ENCODE measurements around the gene C16orf78. TPM values are rescaled to one million over a fixed set of nuclear protein-coding genes. Genes with fewer than 3 reads are reported as not detected.

Gene C16orf78
- total RNA-seq, 4 donors from 2014 or later, result not detected

- Histone ChIP-seq H3K27ac (no peak overlapping the region), H3K9me3 (no peaks in the 10 kb centered on the region), H3K4me1 (no peaks in the 10 kb centered on the region), H3K4me3 (no peak overlapping the region), H3K27me3 (no peaks in the 10 kb centered on the region), H3K36me3 (no peaks in the 10 kb centered on the region)
- in situ Hi-C loops (cut with MboI; ENCODE audit: low pct_ligation_motif_present in 1 of 4, low pct_unique_long_range_greater_than_20kb in 1 of 4, low sequenced_read_pairs in 3 of 4), result no loop called here
- DNase-seq, result no peak
- intact Hi-C loops (cut with DNase I; ENCODE audit: low total_unique reads), result no loop called here
- no peak for TF ChIP-seq POLR2AphosphoS5 (IDR thresholded peaks at IDR 0.05)
- TF ChIP-seq CTCF (IDR thresholded peaks at IDR 0.05), result no peak
- TF ChIP-seq POLR2A (IDR thresholded peaks at IDR 0.05), result no peak
- no peak for TF ChIP-seq EP300 (IDR thresholded peaks at IDR 0.05; ENCODE audit: low read depth)
- WGBS, 2 donors (ENCODE audit: low coverage in 1 of 2), result 98 to 100% methylated on average over 1 to 2 of the region's 2 CpGs
These were observed 55.2 kb downstream of the C16orf78 start for GRCh38 chr16:49428808-49429207.

GRCh38 chr16:49431040-49431439, 57.4 kb downstream of the C16orf78 start:
- Histone ChIP-seq H3K36me3 (no peaks in the 10 kb centered on the region), H3K9me3 (no peaks in the 10 kb centered on the region), H3K4me3 (no peak overlapping the region), H3K27me3 (no peaks in the 10 kb centered on the region), H3K4me1 (no peaks in the 10 kb centered on the region), H3K27ac (no peak overlapping the region)
- intact Hi-C loops (cut with DNase I; ENCODE audit: low total_unique reads) (no loop called here), in situ Hi-C loops (cut with MboI; ENCODE audit: low pct_ligation_motif_present in 1 of 4, low pct_unique_long_range_greater_than_20kb in 1 of 4, low sequenced_read_pairs in 3 of 4) (no loop called here)
- TF ChIP-seq EP300 (IDR thresholded peaks at IDR 0.05; ENCODE audit: low read depth), result no peak
- no peak for TF ChIP-seq CTCF (IDR thresholded peaks at IDR 0.05)
- no peak for TF ChIP-seq POLR2AphosphoS5 (IDR thresholded peaks at IDR 0.05)
- TF ChIP-seq POLR2A (IDR thresholded peaks at IDR 0.05), result no peak
- no peak for DNase-seq
- 90 to 93% methylated on average over 6 to 9 of the region's 9 CpGs for WGBS, 2 donors (ENCODE audit: low coverage in 1 of 2)

GRCh38 chr16:49431591-49432290, 58.1 kb downstream of the C16orf78 start:
- no peak for DNase-seq
- WGBS, 2 donors (ENCODE audit: low coverage in 1 of 2), result 76 to 83% methylated on average over 3 to 11 of the region's 11 CpGs
- Histone ChIP-seq H3K27ac (no peak overlapping the region), H3K4me1 (no peaks in the 10 kb centered on the region), H3K4me3 (no peak overlapping the region), H3K36me3 (no peaks in the 10 kb centered on the region), H3K9me3 (no peaks in the 10 kb centered on the region), H3K27me3 (no peaks in the 10 kb centered on the region)
- in situ Hi-C loops (cut with MboI; ENCODE audit: low pct_ligation_motif_present in 1 of 4, low pct_unique_long_range_greater_than_20kb in 1 of 4, low sequenced_read_pairs in 3 of 4), result no loop called here
- TF ChIP-seq EP300 (IDR thresholded peaks at IDR 0.05; ENCODE audit: low read depth), result no peak
- no peak for TF ChIP-seq POLR2A (IDR thresholded peaks at IDR 0.05)
- no peak for TF ChIP-seq CTCF (IDR thresholded peaks at IDR 0.05)
- TF ChIP-seq POLR2AphosphoS5 (IDR thresholded peaks at IDR 0.05), result no peak
- intact Hi-C loops (cut with DNase I; ENCODE audit: low total_unique reads), result no loop called here

- TF ChIP-seq EP300 (IDR thresholded peaks at IDR 0.05; ENCODE audit: low read depth) (no peak), POLR2A (IDR thresholded peaks at IDR 0.05) (no peak), CTCF (IDR thresholded peaks at IDR 0.05) (no peak), POLR2AphosphoS5 (IDR thresholded peaks at IDR 0.05) (no peak)
- in situ Hi-C loops (cut with MboI; ENCODE audit: low pct_ligation_motif_present in 1 of 4, low pct_unique_long_range_greater_than_20kb in 1 of 4, low sequenced_read_pairs in 3 of 4), result no loop called here
- intact Hi-C loops (cut with DNase I; ENCODE audit: low total_unique reads), result no loop called here
- Histone ChIP-seq H3K9me3 (no peaks in the 10 kb centered on the region), H3K4me1 (no peaks in the 10 kb centered on the region), H3K27ac (no peak overlapping the region), H3K27me3 (no peaks in the 10 kb centered on the region), H3K4me3 (no peak overlapping the region), H3K36me3 (no peaks in the 10 kb centered on the region)
- no peak for DNase-seq
- 86 to 100% methylated on average over 1 to 6 of the region's 6 CpGs for WGBS, 2 donors (ENCODE audit: low coverage in 1 of 2)
These were observed 61.1 kb downstream of the C16orf78 start for GRCh38 chr16:49434733-49435132.
